Stimulated activated CD8-positive, alpha-beta memory T cell treated with anti-CD3 and anti-CD28 coated beads, Interleukin-2, amount 100 ng/mL, for 1 hour (primary cell): ENCODE measurements around the gene FARP1.

Experiments used
- DNase-seq, 2 donors: peaks; one replicate each; pipeline ENCODE4 v3.0.0-alpha.2; 2020; ENCODE audit warnings: low read depth in 2 of 2

The FARP1 gene

GRCh38 chr13:98203646-98204326 is 60.9 kb downstream of the FARP1 start:
- DNase-seq = no peak

GRCh38 chr13:98204546-98204945 is 61.7 kb downstream of the FARP1 start:
- no peak for DNase-seq

- no peak for DNase-seq
These were observed 64.1 kb downstream of the FARP1 start for GRCh38 chr13:98206946-98207345.

- DNase-seq = no peak
These were observed 64.5 kb downstream of the FARP1 start for GRCh38 chr13:98207416-98207815.

GRCh38 chr13:98208606-98209005 is 65.7 kb downstream of the FARP1 start:
- no peak for DNase-seq

- no peak for DNase-seq
These were observed 69.9 kb downstream of the FARP1 start for GRCh38 chr13:98212763-98213162.

GRCh38 chr13:98213354-98213753 is 70.5 kb downstream of the FARP1 start:
- DNase-seq = no peak

GRCh38 chr13:98214008-98214643 is 71.2 kb downstream of the FARP1 start:
- DNase-seq = no peak

- no peak for DNase-seq
These were observed 71.8 kb downstream of the FARP1 start for GRCh38 chr13:98214707-98215106.

GRCh38 chr13:98215508-98215907 is 72.6 kb downstream of the FARP1 start:
- DNase-seq = no peak

GRCh38 chr13:98216135-98216565 is 73.3 kb downstream of the FARP1 start:
- no peak for DNase-seq

GRCh38 chr13:98216711-98217285 is 73.9 kb downstream of the FARP1 start:
- no peak for DNase-seq

- DNase-seq = no peak
These were observed 74.7 kb downstream of the FARP1 start for GRCh38 chr13:98217597-98217996.

- DNase-seq = no peak
These were observed 76.8 kb downstream of the FARP1 start for GRCh38 chr13:98219685-98220084.

- no peak for DNase-seq
These were observed 77.4 kb downstream of the FARP1 start for GRCh38 chr13:98220271-98220791.

GRCh38 chr13:98221234-98221633 is 78.3 kb downstream of the FARP1 start:
- no peak for DNase-seq

- DNase-seq = no peak
These were observed 79.2 kb downstream of the FARP1 start for GRCh38 chr13:98222081-98222554.

- no peak for DNase-seq
These were observed 79.9 kb downstream of the FARP1 start for GRCh38 chr13:98222816-98223215.

- DNase-seq = no peak
These were observed 80.8 kb downstream of the FARP1 start for GRCh38 chr13:98223741-98224140.

GRCh38 chr13:98224557-98224956 is 81.7 kb downstream of the FARP1 start:
- DNase-seq = no peak

GRCh38 chr13:98225036-98225940 is 82.4 kb downstream of the FARP1 start:
- no peak for DNase-seq

GRCh38 chr13:98226496-98226895 is 83.6 kb downstream of the FARP1 start:
- no peak for DNase-seq
